ENCODE measurements around the gene IFNL3.

DNA sequence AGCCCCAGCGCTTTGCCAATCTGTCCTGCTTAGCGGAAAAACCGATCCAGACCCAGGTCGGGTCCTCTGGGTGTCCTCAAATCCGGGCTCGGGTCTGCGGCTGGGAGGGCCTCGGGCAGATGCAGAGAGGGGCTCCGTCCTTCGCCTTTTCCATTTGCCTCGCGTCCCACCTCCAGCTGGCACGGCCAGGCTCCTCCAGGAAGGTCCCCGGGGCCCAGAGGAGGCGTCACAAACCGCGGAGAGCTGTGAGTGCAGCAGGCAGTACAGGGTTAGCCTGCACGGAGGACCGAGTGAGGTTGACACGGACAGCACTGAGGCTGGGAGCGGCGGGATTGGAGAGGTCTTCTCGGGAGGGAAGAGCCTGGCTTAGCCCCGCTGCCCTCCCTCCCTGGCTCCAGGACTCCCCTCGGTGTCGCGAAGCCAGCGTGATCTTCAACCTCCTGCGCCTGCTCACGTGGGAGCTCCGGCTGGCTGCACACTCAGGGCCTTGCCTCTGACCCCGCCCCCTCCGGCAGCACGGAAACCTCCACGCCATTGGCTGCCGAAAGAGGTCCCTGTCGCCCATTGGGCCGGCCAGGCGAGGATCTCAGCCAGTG is 20.6 kb upstream of the IFNL3 start:
- TF ChIP-seq, protein P1, sequence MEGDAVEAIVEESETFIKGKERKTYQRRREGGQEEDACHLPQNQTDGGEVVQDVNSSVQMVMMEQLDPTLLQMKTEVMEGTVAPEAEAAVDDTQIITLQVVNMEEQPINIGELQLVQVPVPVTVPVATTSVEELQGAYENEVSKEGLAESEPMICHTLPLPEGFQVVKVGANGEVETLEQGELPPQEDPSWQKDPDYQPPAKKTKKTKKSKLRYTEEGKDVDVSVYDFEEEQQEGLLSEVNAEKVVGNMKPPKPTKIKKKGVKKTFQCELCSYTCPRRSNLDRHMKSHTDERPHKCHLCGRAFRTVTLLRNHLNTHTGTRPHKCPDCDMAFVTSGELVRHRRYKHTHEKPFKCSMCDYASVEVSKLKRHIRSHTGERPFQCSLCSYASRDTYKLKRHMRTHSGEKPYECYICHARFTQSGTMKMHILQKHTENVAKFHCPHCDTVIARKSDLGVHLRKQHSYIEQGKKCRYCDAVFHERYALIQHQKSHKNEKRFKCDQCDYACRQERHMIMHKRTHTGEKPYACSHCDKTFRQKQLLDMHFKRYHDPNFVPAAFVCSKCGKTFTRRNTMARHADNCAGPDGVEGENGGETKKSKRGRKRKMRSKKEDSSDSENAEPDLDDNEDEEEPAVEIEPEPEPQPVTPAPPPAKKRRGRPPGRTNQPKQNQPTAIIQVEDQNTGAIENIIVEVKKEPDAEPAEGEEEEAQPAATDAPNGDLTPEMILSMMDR (conservative IDR thresholded peaks at IDR 0.05; ENCODE audit: low read length): no peak
- no peak for TF ChIP-seq EZH2phosphoT487 (IDR thresholded peaks at IDR 0.05; ENCODE audit: borderline replicate concordance)
